GM19025 (cell line): ENCODE data around the gene DIS3.
"Not testable (repeated sequence)": the region's sequence is repeated elsewhere in the genome, so short reads cannot be mapped to it uniquely, and the experiment has no call there.

ENCODE experiments used
- ATAC-seq: cut with Tn5 transposase; IDR thresholded peaks from one replicate; pipeline ENCODE4 v1.9.1; 2021; ENCODE audit warnings: mild to moderate bottlenecking, low read depth, moderate library complexity; ENCODE audit not compliant: unreplicated experiment

Gene DIS3, protein sequence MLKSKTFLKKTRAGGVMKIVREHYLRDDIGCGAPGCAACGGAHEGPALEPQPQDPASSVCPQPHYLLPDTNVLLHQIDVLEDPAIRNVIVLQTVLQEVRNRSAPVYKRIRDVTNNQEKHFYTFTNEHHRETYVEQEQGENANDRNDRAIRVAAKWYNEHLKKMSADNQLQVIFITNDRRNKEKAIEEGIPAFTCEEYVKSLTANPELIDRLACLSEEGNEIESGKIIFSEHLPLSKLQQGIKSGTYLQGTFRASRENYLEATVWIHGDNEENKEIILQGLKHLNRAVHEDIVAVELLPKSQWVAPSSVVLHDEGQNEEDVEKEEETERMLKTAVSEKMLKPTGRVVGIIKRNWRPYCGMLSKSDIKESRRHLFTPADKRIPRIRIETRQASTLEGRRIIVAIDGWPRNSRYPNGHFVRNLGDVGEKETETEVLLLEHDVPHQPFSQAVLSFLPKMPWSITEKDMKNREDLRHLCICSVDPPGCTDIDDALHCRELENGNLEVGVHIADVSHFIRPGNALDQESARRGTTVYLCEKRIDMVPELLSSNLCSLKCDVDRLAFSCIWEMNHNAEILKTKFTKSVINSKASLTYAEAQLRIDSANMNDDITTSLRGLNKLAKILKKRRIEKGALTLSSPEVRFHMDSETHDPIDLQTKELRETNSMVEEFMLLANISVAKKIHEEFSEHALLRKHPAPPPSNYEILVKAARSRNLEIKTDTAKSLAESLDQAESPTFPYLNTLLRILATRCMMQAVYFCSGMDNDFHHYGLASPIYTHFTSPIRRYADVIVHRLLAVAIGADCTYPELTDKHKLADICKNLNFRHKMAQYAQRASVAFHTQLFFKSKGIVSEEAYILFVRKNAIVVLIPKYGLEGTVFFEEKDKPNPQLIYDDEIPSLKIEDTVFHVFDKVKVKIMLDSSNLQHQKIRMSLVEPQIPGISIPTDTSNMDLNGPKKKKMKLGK

DNA sequence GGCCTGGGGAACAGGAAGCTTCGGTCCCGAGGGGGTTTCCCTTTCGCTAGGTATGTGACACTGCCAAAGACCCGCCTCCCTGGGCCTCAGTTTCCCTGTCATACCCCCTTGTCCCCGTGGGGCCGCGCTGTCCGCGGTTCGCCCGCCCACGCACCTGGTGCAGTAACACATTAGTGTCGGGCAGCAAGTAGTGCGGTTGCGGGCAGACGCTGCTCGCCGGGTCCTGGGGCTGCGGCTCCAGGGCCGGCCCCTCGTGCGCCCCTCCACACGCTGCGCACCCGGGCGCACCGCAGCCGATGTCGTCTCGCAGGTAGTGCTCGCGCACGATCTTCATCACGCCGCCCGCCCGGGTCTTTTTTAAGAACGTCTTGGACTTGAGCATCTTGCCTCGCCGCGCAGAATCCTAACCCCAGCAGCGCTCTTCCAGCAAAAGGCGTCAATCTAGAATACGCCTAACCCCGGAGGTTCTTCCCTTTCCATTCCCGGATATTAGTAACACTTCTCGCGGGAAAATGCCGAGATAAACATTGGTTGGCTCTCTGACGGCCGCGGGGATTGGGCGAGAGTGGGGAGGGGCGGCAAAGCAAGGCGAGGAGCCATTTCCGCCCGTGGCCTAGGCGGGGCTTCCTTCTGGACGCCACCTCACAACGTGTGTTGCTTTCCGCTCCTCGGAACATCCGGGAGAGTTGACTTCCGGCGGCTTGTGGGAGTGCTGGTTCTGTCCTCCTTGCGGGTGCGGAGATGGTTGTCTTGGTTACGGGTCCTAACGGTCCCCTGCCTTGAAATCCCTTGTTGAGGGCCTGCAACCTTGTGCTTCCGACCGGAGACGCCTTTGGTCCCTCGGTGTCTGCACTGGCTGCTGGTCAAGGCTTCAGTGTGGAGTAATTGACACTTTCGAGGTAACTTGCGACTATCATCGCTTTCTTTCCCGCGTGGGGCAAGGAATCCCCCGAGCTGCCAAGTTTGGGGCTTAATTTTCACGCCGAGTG is at the start of gene DIS3, which contains the start of gene PIBF1:
Gene DIS3 (minus strand): TSS at position 450 of the 989 bp plus-strand sequence. CDS start 68 bp downstream, at position 382.
Gene PIBF1 (plus strand): TSS at position 683 of the 989 bp plus-strand sequence. CDS start 1,337 bp downstream, outside the sequence.
- peak; percentile 97 for ATAC-seq

DNA sequence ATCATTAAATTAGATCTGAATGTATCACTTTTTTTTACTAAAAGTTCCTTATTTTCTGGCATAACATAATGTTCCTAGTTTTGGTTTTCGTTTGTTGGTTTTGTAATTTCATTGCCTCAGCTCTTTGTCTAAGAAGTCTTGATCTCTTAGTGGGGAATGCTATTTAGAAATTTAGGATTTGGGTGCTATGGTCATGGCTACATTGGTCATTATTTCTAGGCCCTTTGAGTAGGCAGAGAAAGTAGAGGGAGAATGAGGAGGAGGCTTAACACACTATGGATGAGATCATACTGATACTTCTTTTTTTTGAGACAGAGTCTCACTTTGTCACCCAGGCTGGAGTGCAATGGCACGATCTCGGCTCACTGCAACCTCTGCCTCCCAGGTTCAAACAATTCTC is 42.0 kb upstream of the DIS3 start:
- no peak for ATAC-seq

GRCh38 chr13:72823081-72823480 is 41.4 kb upstream of the DIS3 start:
- ATAC-seq, result no peak

DNA sequence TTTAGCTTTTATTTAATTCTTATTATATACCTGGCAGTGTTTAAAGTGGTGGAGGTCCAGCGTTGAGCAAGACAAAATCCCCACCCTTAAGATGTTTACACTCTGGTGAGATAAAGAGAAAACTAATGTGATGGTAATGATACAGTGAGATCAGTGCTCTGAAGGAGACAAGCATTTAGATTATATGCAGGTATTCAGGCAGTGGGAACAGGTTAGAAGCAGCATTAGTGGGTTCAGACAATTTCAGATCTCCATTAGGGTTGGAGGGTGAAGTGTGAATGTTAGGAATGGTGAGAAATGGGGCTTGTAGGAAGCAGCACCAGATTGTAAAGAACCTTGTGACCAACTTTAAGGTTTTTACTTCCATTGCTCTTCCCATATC is 39.2 kb upstream of the DIS3 start:
- ATAC-seq, result no peak

DNA sequence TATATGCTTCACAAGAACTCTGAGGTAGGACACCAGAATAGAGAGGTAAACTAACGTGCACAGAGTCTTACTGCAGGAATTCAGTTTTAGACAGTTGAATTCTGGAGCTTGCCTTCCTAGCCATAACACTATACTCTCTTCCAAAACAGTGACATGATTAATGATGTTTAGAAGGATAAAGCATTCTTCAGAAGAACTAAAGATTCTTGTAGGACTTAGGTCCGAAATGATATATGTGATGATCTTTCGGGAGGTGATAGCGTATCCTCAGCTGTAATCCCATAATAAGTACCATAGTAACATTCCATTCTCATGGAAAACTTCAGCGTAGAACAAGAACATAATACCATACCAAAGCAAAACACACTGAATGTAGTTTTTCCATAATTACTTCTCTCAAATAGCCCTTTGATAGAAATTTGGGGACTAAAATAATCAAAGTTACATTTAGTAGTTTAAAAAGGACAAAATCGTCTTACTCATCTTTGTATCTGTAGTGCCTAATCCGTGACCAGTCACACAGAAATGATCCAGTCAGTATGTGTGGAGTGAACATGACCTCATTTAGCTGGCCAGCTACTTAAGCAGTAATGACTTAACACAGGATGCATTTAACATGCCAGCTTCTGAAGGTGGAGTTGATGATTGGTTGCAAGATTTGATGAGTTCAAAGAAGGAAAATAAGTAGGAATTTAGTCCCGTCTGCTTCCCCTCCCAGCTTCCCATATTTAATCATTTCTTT is 38.6 kb upstream of the DIS3 start:
- no peak for ATAC-seq

DNA sequence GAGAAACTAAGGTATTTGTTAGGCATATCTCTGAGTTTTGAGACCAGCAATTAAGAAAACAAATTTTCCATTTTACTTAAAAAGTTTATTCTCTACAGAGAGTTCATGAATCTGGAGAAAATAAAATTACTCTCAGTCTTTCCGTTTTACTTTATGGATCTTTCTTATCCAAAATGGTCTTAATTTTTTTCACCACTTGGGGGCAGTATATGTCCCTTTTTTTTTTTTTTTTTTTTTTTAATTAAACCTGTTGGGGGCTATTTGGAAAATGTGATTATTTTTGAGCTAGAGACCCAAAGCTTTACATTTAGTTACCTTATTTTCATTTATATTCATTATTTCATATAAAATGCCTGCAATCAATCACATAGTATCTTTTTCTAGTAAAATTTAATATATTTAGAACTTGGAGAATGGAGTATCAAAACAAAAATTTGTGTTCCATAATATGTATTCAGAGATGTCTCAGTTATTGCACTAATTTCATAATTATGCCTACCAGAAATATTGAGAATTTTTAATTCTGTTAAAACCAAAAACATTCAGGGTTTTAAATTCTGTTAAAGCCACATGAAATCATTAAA is 27.3 kb upstream of the DIS3 start:
- ATAC-seq, result no peak

- ATAC-seq, result not testable (repeated sequence)
Measured at GRCh38 chr13:72806514-72806913, 24.8 kb upstream of the DIS3 start.

GRCh38 chr13:72805676-72806346 is 24.1 kb upstream of the DIS3 start:
- ATAC-seq, result no peak

DNA sequence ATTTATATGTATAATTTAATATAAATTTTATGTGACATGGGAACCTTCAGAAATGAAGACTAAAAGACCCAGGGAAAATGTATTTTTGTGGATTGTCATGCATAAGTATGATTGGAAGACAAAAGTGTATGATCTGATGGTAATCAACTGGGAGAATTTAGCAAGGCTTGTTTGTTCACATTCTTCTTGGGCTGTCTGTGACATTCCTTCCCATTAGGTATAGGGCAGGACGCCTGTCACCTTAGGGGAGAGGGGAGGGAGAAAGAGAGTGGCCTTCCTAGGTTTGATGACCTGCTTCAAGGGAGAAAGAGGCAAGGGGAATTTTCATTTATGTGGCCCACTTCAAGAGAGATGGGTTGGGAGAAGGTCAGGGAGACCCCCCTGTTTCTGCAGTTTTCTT is 22.6 kb upstream of the DIS3 start:
- no peak for ATAC-seq

DNA sequence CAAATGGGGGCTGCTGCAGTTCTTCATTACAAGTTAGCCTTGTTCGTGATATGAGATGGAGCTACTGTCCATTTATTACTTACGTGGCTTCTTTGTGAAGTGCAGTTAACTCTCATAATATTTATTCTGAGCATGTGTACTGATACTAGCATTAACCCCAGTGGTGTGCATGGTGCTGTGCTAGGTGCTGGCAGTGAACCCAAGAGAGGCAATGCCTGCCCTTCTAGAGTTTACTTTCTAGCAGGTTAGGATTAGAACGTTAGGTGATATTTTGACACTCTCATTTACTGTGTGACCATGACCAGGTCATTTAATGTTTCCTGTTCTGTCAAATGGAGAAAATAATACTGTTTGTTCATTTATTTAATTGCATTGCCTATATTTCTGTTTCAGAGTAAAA is 17.1 kb upstream of the DIS3 start:
- ATAC-seq, result no peak

DNA sequence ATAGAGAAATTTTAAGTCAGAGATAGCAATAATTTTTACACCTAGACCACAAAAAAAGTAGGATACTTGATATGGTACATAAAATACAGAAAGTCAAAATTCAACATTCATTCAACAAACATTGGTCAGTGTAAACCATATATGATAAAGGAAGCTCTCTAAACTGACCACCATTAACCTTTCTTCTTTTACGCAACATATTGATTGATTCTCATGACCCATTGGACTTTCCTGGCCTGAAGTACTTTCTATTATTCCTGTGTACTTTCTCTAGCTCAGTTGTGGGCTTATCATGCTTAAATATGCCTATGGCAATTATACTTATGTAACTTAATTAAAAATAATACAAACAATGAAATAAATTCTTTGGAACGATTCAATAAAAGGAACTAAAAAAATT is 10.9 kb upstream of the DIS3 start:
- no peak for ATAC-seq

DNA sequence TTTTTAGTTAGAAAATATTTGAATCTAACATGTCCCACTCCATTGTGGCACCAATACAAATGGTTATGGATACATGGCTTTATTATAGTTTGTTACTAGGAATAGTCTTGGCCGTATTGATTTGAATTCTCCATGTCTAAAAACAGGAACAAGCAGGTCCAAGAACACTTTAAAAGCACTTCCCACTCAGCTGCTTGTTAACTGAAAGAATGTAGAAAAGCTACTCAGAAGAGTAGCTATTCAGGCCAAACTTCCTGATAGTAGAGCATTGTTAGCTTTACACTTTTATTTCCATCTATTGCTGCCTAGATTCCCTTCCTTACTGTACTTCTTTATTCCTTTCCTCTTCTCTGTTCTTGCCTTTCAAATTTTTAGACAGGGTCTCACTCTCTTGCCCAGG is 7.1 kb upstream of the DIS3 start:
- ATAC-seq, result no peak

DNA sequence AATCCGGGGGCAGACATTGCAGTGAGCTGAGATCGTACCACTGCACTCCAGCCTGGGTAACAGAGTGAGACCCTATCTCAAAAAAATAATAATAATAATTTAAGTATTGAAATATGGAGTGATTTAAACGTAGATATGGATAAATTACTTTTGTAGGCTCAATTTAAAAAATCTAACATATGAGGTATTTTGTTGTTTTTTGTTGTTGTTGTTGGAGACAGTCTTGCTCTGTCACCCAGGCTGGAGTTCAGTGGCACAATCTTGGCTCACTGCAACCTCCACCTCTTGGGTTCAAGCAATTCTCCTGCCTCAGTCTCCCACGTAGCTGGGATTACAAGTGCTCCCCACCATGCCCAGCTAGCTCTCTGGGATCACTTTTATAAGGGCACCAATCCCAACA is 3.0 kb upstream of the DIS3 start:
- ATAC-seq, result not testable (repeated sequence)

DNA sequence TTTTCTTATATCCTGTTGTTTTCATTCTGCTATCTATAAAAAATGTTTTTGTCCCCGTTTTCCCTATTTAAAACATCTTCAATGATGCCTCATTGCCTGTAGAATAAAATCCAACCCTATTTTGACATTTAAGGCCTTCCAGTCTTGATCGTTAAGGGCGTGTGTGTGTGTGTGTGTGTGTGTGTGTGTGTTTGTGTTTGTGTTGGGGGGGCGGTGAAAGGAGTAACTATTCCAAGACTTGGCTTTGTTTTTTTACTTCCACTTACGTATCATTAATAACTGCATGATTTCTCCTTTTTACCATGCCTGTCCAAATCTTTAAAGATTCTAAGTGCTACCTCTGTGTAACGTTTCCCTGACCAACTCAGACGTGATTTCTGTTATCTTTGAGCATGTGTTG is 1.0 kb upstream of the DIS3 start:
- ATAC-seq, result no peak

- ATAC-seq, result no peak
Measured at GRCh38 chr13:72774019-72774418, 7.7 kb downstream of the DIS3 start.

DNA sequence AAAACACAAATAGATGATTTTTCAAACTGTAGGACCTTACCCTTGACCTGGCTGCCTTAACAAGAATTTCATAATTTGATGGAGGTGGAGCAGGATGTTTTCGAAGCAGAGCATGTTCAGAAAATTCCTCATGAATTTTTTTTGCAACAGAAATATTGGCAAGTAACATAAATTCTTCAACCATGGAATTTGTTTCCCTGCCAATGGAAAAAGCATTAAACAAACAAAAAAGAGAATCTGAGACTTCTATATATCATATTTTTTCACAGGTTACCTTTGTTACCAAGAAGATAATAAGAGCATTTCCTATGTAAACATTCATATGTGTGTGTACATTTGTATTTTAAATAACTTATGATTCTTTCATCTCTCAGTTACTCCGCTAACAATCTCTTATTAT is 18.3 kb downstream of the DIS3 start:
- ATAC-seq, result no peak

GRCh38 chr13:72760189-72760588 is 21.5 kb downstream of the DIS3 start:
- no peak for ATAC-seq

GRCh38 chr13:72757792-72758535 is 23.7 kb downstream of the DIS3 start:
- no peak for ATAC-seq
